Activated CD8-positive, alpha-beta T cell treated with anti-CD3 and anti-CD28 coated beads for 36 hours (primary cell): ENCODE results near the gene PACSIN1. TPM values are rescaled to one million over a fixed set of nuclear protein-coding genes. Genes with fewer than 3 reads are reported as not detected.

Experiments used
- ATAC-seq: fragments of 200-7000 bp; cut with Tn5 transposase; one replicate; pipeline ENCODE4 v1.10.0; 2021; ENCODE audit warnings: mild to moderate bottlenecking, moderate library complexity
- CTCF ChIA-PET: fragments of 350-600 bp; sonication (Branson Sonifier 250); formaldehyde crosslinking; loops from one replicate; lab custom pipeline; 2021; ENCODE audit warnings: antibody characterized with exemption; lab: Charles Lee
- POLR2A ChIA-PET: fragments of 350-600 bp; sonication (Branson Sonifier 250); formaldehyde crosslinking; loops from one replicate; lab custom pipeline; 2021; ENCODE audit warnings: antibody characterized with exemption; lab: Charles Lee
- DNase-seq: peaks from one replicate; pipeline ENCODE4 v3.0.0-alpha.2; 2020
- H3K27ac Mint-ChIP-seq: one replicate; pipeline ENCODE4 v1.8.0; 2021; ENCODE audit warnings: mild to moderate bottlenecking, mixed read lengths
- H3K27me3 Mint-ChIP-seq: one replicate; pipeline ENCODE4 v1.8.0; 2021; ENCODE audit warnings: mixed read lengths
- H3K36me3 Mint-ChIP-seq: one replicate; pipeline ENCODE4 v1.8.0; 2021; ENCODE audit warnings: low read depth, mixed read lengths
- H3K4me1 Mint-ChIP-seq: one replicate; pipeline ENCODE4 v1.8.0; 2021; ENCODE audit warnings: low read depth, mixed read lengths
- H3K4me3 Mint-ChIP-seq: one replicate; pipeline ENCODE4 v1.8.0; 2021; ENCODE audit warnings: mild to moderate bottlenecking, moderate library complexity, mixed read lengths
- H3K9me3 Mint-ChIP-seq: one replicate; pipeline ENCODE4 v1.8.0; 2021; ENCODE audit warnings: mixed read lengths
- CTCF ChIP-seq: fragments of 200-600 bp; IDR thresholded peaks from one replicate; pipeline ENCODE4 v1.8.0; 2022; ENCODE audit warnings: antibody characterized with exemption, mild to moderate bottlenecking
- intact Hi-C: fragments of 100-400 bp; cut with micrococcal nuclease; formaldehyde crosslinking; loops from one replicate; pipeline ENCODE4 v1.10.0; 2022
- total RNA-seq, 2 experiments: library from RNA; stranded (reverse); gene quantifications; one replicate each; pipeline ENCODE4 v1.2.3, GENCODE V29; 2021

The PACSIN1 gene
- total RNA-seq, 2 experiments from 2014 or later, result 0.47 to 0.51 TPM

- ChIA-PET CTCF (no interaction called here), POLR2A (interaction anchor here (1.8 kb wide), 1 partner anchor 21 kb away, joined by 6 read pairs; no protein-coding TSS in a partner anchor)
- no peaks in the 10 kb centered on the region for H3K27me3 Mint-ChIP-seq
- no peak for ATAC-seq
- H3K4me1 Mint-ChIP-seq, result no peaks in the 10 kb centered on the region
- intact Hi-C loops, result no loop called here
- no peak for DNase-seq
- H3K4me3 Mint-ChIP-seq, result no peak overlapping the region
- H3K27ac Mint-ChIP-seq, result no peak overlapping the region
- no peak for TF ChIP-seq CTCF
- no peaks in the 10 kb centered on the region for H3K9me3 Mint-ChIP-seq
- H3K36me3 Mint-ChIP-seq, result no peaks in the 10 kb centered on the region
Observed at GRCh38 chr6:34436803-34437643, 28.9 kb upstream of the PACSIN1 start.

- CTCF ChIA-PET, result no interaction called here
- Mint-ChIP-seq H3K36me3 (no peaks in the 10 kb centered on the region), H3K27me3 (no peaks in the 10 kb centered on the region), H3K9me3 (no peaks in the 10 kb centered on the region), H3K4me3 (no peak overlapping the region), H3K4me1 (no peaks in the 10 kb centered on the region), H3K27ac (no peak overlapping the region)
- intact Hi-C loops, result no loop called here
- DNase-seq (no peak), ATAC-seq (no peak)
- TF ChIP-seq CTCF, result no peak
- POLR2A ChIA-PET, result no interaction called here
Observed at GRCh38 chr6:34437644-34437970, 28.3 kb upstream of the PACSIN1 start.

- Mint-ChIP-seq H3K27me3 (no peaks in the 10 kb centered on the region), H3K4me1 (no peaks in the 10 kb centered on the region), H3K27ac (no peak overlapping the region), H3K4me3 (no peak overlapping the region), H3K36me3 (no peaks in the 10 kb centered on the region), H3K9me3 (no peaks in the 10 kb centered on the region)
- ChIA-PET POLR2A (no interaction called here), CTCF (interaction anchor here (1.4 kb wide), 1 partner anchor 22 kb away, joined by 3 read pairs; no protein-coding TSS in a partner anchor)
- DNase-seq (no peak), ATAC-seq (no peak)
- intact Hi-C loops, result no loop called here
- TF ChIP-seq CTCF, result no peak
Observed at GRCh38 chr6:34438705-34439104, 27.2 kb upstream of the PACSIN1 start.

GRCh38 chr6:34439442-34439841 is 26.4 kb upstream of the PACSIN1 start:
- POLR2A ChIA-PET, result interaction anchor here (0.6 to 1.0 kb wide), 2 partner anchors 13 to 172 kb away, joined by 3 to 7 read pairs; partner anchors contain the start of gene RPS10
- no peak for TF ChIP-seq CTCF

GRCh38 chr6:34441526-34441925 is 24.4 kb upstream of the PACSIN1 start:
- no peak for TF ChIP-seq CTCF
- Mint-ChIP-seq H3K27ac (no peak overlapping the region), H3K9me3 (no peaks in the 10 kb centered on the region), H3K4me1 (no peaks in the 10 kb centered on the region), H3K4me3 (no peak overlapping the region), H3K36me3 (no peaks in the 10 kb centered on the region), H3K27me3 (no peaks in the 10 kb centered on the region)
- no peak for ATAC-seq
- DNase-seq, result no peak
- POLR2A ChIA-PET, result interaction anchor here (0.6 kb wide), 1 partner anchor 14 kb away, joined by 3 read pairs; no protein-coding TSS in a partner anchor
- intact Hi-C loops, result no loop called here
- CTCF ChIA-PET, result no interaction called here

More at GRCh38 chr6:34439442-34439841, 26.4 kb upstream of the PACSIN1 start:
- H3K27me3 Mint-ChIP-seq, result no peaks in the 10 kb centered on the region
- H3K9me3 Mint-ChIP-seq, result no peaks in the 10 kb centered on the region
- intact Hi-C loops, result no loop called here
- no peaks in the 10 kb centered on the region for H3K36me3 Mint-ChIP-seq
- no peaks in the 10 kb centered on the region for H3K4me1 Mint-ChIP-seq
- CTCF ChIA-PET, result interaction anchor here (0.9 to 1.4 kb wide), 2 partner anchors 21 to 25 kb away, joined by 3 read pairs; no protein-coding TSS in a partner anchor
- ATAC-seq (no peak), DNase-seq (no peak)
- no peak overlapping the region for H3K4me3 Mint-ChIP-seq
- H3K27ac Mint-ChIP-seq, result no peak overlapping the region
